ENCODE measurements around the gene TAP1. TPM values are rescaled to one million over a fixed set of nuclear protein-coding genes. Genes with fewer than 3 reads are reported as not detected.

TAP1 gene
- total and polyA plus RNA-seq, 2 of the 8 experiments (the other 6 are each of a cell fraction or from before 2014, with no cell fraction given): 16.8 to 22.0 TPM

DNA sequence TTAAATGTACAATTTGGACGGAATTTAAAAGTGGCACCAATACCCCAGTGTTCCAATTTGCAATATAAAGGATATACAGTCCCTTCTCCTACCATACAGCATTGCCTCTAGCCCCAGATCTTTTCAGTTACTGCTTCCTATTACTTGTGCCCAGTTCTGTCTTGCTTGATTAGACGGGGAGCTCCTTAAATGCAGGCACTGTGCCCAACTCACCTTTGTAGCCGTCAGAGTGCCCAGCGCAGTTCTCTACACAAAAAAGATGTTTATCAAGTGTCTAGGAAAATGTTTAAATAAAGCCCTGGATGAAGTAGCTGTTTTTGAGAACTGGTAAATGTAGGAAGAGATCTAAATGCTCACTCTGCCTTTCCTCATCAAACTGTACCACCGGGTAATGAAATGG, 22.6 kb downstream of the TAP1 start (continued):
- TF ChIP-seq SP2 (IDR thresholded peaks at IDR 0.05; ENCODE audit: low read length) (no peak), RAD21 (IDR thresholded peaks at IDR 0.05 in 1 of 2, conservative IDR thresholded peaks at IDR 0.05 in 1 of 2; ENCODE audit: low read depth in 2 of 2, low read length in 2 of 2) (no peak), NRF1 (IDR thresholded peaks at IDR 0.05; ENCODE audit: low read depth, low read length) (no peak)

All from H1 (cell line).